ENCODE data around the gene DYNLL2.

DYNLL2 gene

GRCh38 chr17:58089111-58089510 lies 5.9 kb downstream of the DYNLL2 start:
- Histone ChIP-seq H3K27ac (replicated peaks) (no peak overlapping the region), H3K4me3 (replicated peaks; ENCODE audit: insufficient read depth, low read length) (no peak overlapping the region), H3K27me3 (ENCODE audit: insufficient read depth, poor library complexity, severe bottlenecking) (no peaks in the 10 kb centered on the region)
- TF ChIP-seq REST (IDR thresholded peaks at IDR 0.05; ENCODE audit: insufficient replicate concordance, low read depth) (no peak), POLR2AphosphoS5 (IDR thresholded peaks at IDR 0.05; ENCODE audit: low read depth) (no peak), CTCF (IDR thresholded peaks at IDR 0.05; ENCODE audit: insufficient read depth, low read length) (no peak), SPI1 (IDR thresholded peaks at IDR 0.05; ENCODE audit: borderline replicate concordance, low read depth) (no peak), GABPA (IDR thresholded peaks at IDR 0.05; ENCODE audit: low read depth) (no peak)
- DNase-seq (ENCODE audit: low read depth in 1 of 2, low spot score in 1 of 2), result no peak

- no peak for DNase-seq (ENCODE audit: low read depth in 1 of 2, low spot score in 1 of 2)
These were observed 7.9 kb downstream of the DYNLL2 start for GRCh38 chr17:58091024-58091567.

GRCh38 chr17:58092101-58092796 lies 9.0 kb downstream of the DYNLL2 start:
- no peak for DNase-seq (ENCODE audit: low read depth in 1 of 2, low spot score in 1 of 2)
- no peak overlapping the region for H3K4me3 ChIP-seq (replicated peaks; ENCODE audit: insufficient read depth, low read length)
- no peak overlapping the region for H3K27ac ChIP-seq (replicated peaks)
- TF ChIP-seq CTCF (IDR thresholded peaks at IDR 0.05; ENCODE audit: insufficient read depth, low read length) (no peak), SPI1 (IDR thresholded peaks at IDR 0.05; ENCODE audit: borderline replicate concordance, low read depth) (no peak), POLR2AphosphoS5 (IDR thresholded peaks at IDR 0.05; ENCODE audit: low read depth) (no peak), REST (IDR thresholded peaks at IDR 0.05; ENCODE audit: insufficient replicate concordance, low read depth) (no peak), GABPA (IDR thresholded peaks at IDR 0.05; ENCODE audit: low read depth) (no peak)
- no peaks in the 10 kb centered on the region for H3K27me3 ChIP-seq (ENCODE audit: insufficient read depth, poor library complexity, severe bottlenecking)

More at GRCh38 chr17:58091024-58091567, 7.9 kb downstream of the DYNLL2 start:
- TF ChIP-seq SPI1 (IDR thresholded peaks at IDR 0.05; ENCODE audit: borderline replicate concordance, low read depth) (no peak), GABPA (IDR thresholded peaks at IDR 0.05; ENCODE audit: low read depth) (no peak), POLR2AphosphoS5 (IDR thresholded peaks at IDR 0.05; ENCODE audit: low read depth) (no peak), CTCF (IDR thresholded peaks at IDR 0.05; ENCODE audit: insufficient read depth, low read length) (no peak)
- Histone ChIP-seq H3K4me3 (replicated peaks; ENCODE audit: insufficient read depth, low read length) (no peak overlapping the region), H3K27me3 (ENCODE audit: insufficient read depth, poor library complexity, severe bottlenecking) (no peaks in the 10 kb centered on the region), H3K27ac (replicated peaks) (no peak overlapping the region)
